MCF 10A (cell line): ENCODE measurements around the gene PARD3B. TPM values are rescaled to one million over a fixed set of nuclear protein-coding genes. Genes with fewer than 3 reads are reported as not detected.

Experiments
- BruUV-seq: library from RNA; stranded (reverse); fragments of 400-500 nt; replicated peaks from 2 replicates; lab custom pipeline; 2021; lab: Mats Ljungman, UMichigan
- CTCF ChIA-PET: fragments of 300-600 bp; sonication (Branson Sonifier 250); formaldehyde crosslinking; extraction: SDS; loops from one replicate; lab custom pipeline; 2021; ENCODE audit warnings: antibody characterized with exemption, inconsistent platforms; lab: Yijun Ruan, JAX
- POLR2A ChIA-PET: fragments of 300-600, 350-650 bp; sonication (Branson Sonifier 250); formaldehyde crosslinking; extraction: SDS; loops from one replicate; lab custom pipeline; 2020; ENCODE audit warnings: antibody characterized with exemption, inconsistent platforms; lab: Yijun Ruan, JAX
- DNase-seq: peaks from one replicate; pipeline ENCODE4 v3.0.0-alpha.2; 2018; ENCODE audit not compliant: unreplicated experiment
- H3K27ac Mint-ChIP-seq: one replicate; pipeline ENCODE4 v1.8.0; 2022; ENCODE audit warnings: mild to moderate bottlenecking, low read depth, mixed read lengths; ENCODE audit not compliant: unreplicated experiment
- H3K27me3 Mint-ChIP-seq: one replicate; pipeline ENCODE4 v1.8.0; 2022; ENCODE audit warnings: mixed read lengths; ENCODE audit not compliant: insufficient read depth, unreplicated experiment
- H3K36me3 Mint-ChIP-seq: one replicate; pipeline ENCODE4 v1.8.0; 2022; ENCODE audit warnings: mild to moderate bottlenecking, moderate library complexity, mixed read lengths; ENCODE audit not compliant: insufficient read depth, unreplicated experiment
- H3K4me1 Mint-ChIP-seq: one replicate; pipeline ENCODE4 v1.8.0; 2022; ENCODE audit warnings: mixed read lengths; ENCODE audit not compliant: insufficient read depth, unreplicated experiment
- H3K4me3 Mint-ChIP-seq: one replicate; pipeline ENCODE4 v1.8.0; 2022; ENCODE audit warnings: mild to moderate bottlenecking, moderate library complexity, mixed read lengths; ENCODE audit not compliant: unreplicated experiment
- H3K9me3 Mint-ChIP-seq: one replicate; pipeline ENCODE4 v1.8.0; 2022; ENCODE audit warnings: mixed read lengths; ENCODE audit not compliant: unreplicated experiment
- CTCF ChIP-seq: fragments of 200-600 bp; IDR thresholded peaks from one replicate; pipeline ENCODE4 v1.8.0; 2022; ENCODE audit warnings: antibody characterized with exemption, mild to moderate bottlenecking; ENCODE audit not compliant: unreplicated experiment
- intact Hi-C: fragments of 100-400 bp; cut with micrococcal nuclease; formaldehyde crosslinking; loops from 2 replicates; pipeline ENCODE4 v1.14.1; 2022
- total RNA-seq: library from RNA; stranded (reverse); gene quantifications from 2 replicates; pipeline ENCODE4 v1.2.3, GENCODE V29; 2022

PARD3B gene
- total RNA-seq, 1 experiment from 2014 or later: 11.6 TPM

GRCh38 chr2:205170399-205170798, 625.1 kb downstream of the PARD3B start:
- no TSS peak for BruUV-seq
- Mint-ChIP-seq H3K27me3 (no peaks in the 10 kb centered on the region), H3K9me3 (no peaks in the 10 kb centered on the region), H3K27ac (no peak overlapping the region), H3K36me3 (no peaks in the 10 kb centered on the region), H3K4me3 (no peak overlapping the region), H3K4me1 (no peaks in the 10 kb centered on the region)
- ChIA-PET POLR2A (no interaction called here), CTCF (interaction anchor here (0.6 kb wide), 3 partner anchors 12 to 335 kb away, joined by 3 to 4 read pairs (median 3); no protein-coding TSS in a partner anchor)
- no peak for DNase-seq
- no peak for TF ChIP-seq CTCF
- intact Hi-C loops: no loop called here

- Mint-ChIP-seq H3K27me3 (no peaks in the 10 kb centered on the region), H3K36me3 (no peaks in the 10 kb centered on the region), H3K27ac (no peak overlapping the region), H3K9me3 (no peaks in the 10 kb centered on the region), H3K4me3 (no peak overlapping the region), H3K4me1 (no peaks in the 10 kb centered on the region)
- POLR2A ChIA-PET: no interaction called here
- no TSS peak for BruUV-seq
- intact Hi-C loops: no loop called here
- TF ChIP-seq CTCF: no peak
- CTCF ChIA-PET: interaction anchor here (0.6 to 0.7 kb wide), 2 partner anchors 16 to 385 kb away, joined by 3 to 5 read pairs; no protein-coding TSS in a partner anchor
- no peak for DNase-seq
These were observed 626.1 kb downstream of the PARD3B start for GRCh38 chr2:205171261-205171940.

GRCh38 chr2:205175831-205176230, 630.6 kb downstream of the PARD3B start:
- BruUV-seq: no TSS peak
- intact Hi-C loops: no loop called here
- POLR2A ChIA-PET: no interaction called here
- Mint-ChIP-seq H3K27ac (no peak overlapping the region), H3K4me3 (no peak overlapping the region), H3K9me3 (no peaks in the 10 kb centered on the region), H3K36me3 (no peaks in the 10 kb centered on the region), H3K27me3 (no peaks in the 10 kb centered on the region), H3K4me1 (no peaks in the 10 kb centered on the region)
- CTCF ChIA-PET: interaction anchor here (1.4 kb wide), 1 partner anchor 27 kb away, joined by 8 read pairs; no protein-coding TSS in a partner anchor
- DNase-seq: no peak
- no peak for TF ChIP-seq CTCF

- Mint-ChIP-seq H3K4me3 (no peak overlapping the region), H3K9me3 (no peaks in the 10 kb centered on the region), H3K36me3 (no peaks in the 10 kb centered on the region), H3K4me1 (no peaks in the 10 kb centered on the region), H3K27me3 (no peaks in the 10 kb centered on the region), H3K27ac (no peak overlapping the region)
- no peak for DNase-seq
- intact Hi-C loops: no loop called here
- BruUV-seq: no TSS peak
- ChIA-PET CTCF (interaction anchor here (1.4 kb wide), 1 partner anchor 28 kb away, joined by 8 read pairs; no protein-coding TSS in a partner anchor), POLR2A (no interaction called here)
- TF ChIP-seq CTCF: no peak
These were observed 631.3 kb downstream of the PARD3B start for GRCh38 chr2:205176546-205176945.
